GM23338 (cell line): ENCODE data around the gene SETBP1. TPM values are rescaled to one million over a fixed set of nuclear protein-coding genes. Genes with fewer than 3 reads are reported as not detected.

Source experiments
- ATAC-seq: fragments of 200-7000 bp; cut with Tn5 transposase; 3 replicates; pipeline ENCODE4 v1.9.1; 2020
- DNase-seq: peaks from one replicate; pipeline ENCODE4 v3.0.0-alpha.2; 2015; ENCODE audit warnings: low spot score
- H2AFZ ChIP-seq: fragments of 200-600 bp; sonication (generic); 2 replicates; pipeline ENCODE4 v1.8.0; 2016; ENCODE audit warnings: antibody characterized with exemption, mild to moderate bottlenecking, moderate library complexity
- H3F3A ChIP-seq: fragments of 200-600 bp; sonication (generic); replicated peaks from 2 replicates; pipeline ENCODE4 v1.8.0; 2017; ENCODE audit warnings: antibody characterized with exemption, mixed run types, low read depth
- H3K27ac ChIP-seq: fragments of 200-600 bp; sonication (generic); 2 replicates; pipeline ENCODE4 v1.6.1; 2016; ENCODE audit warnings: low read depth
- H3K27me3 ChIP-seq: fragments of 200-600 bp; sonication (generic); 2 replicates; pipeline ENCODE4 v1.8.0; 2016; ENCODE audit warnings: mild to moderate bottlenecking, mixed run types, moderate library complexity; ENCODE audit not compliant: insufficient read depth
- H3K36me3 ChIP-seq: fragments of 200-600 bp; sonication (generic); 2 replicates; pipeline ENCODE4 v1.8.0; 2016; ENCODE audit warnings: mild to moderate bottlenecking; ENCODE audit not compliant: insufficient read depth
- H3K4me1 ChIP-seq: fragments of 200-600 bp; sonication (generic); 2 replicates; pipeline ENCODE4 v1.8.0; 2016; ENCODE audit warnings: mild to moderate bottlenecking, moderate library complexity; ENCODE audit not compliant: insufficient read depth
- H3K4me2 ChIP-seq: fragments of 200-600 bp; sonication (generic); 2 replicates; pipeline ENCODE4 v1.7.1; 2017; ENCODE audit warnings: mixed run types
- H3K4me3 ChIP-seq: fragments of 200-600 bp; sonication (generic); 2 replicates; pipeline ENCODE4 v1.6.1; 2016; ENCODE audit warnings: mixed run types
- H3K79me2 ChIP-seq: fragments of 200-600 bp; sonication (generic); replicated peaks from 2 replicates; pipeline ENCODE4 v1.8.0; 2017; ENCODE audit warnings: mild to moderate bottlenecking; ENCODE audit not compliant: insufficient read depth
- H3K9me2 ChIP-seq: fragments of 200-600 bp; sonication (generic); 2 replicates; pipeline ENCODE4 v1.8.0; 2017; ENCODE audit not compliant: insufficient read depth
- H4K20me1 ChIP-seq: fragments of 200-600 bp; sonication (generic); replicated peaks from 2 replicates; pipeline ENCODE4 v1.8.0; 2017; ENCODE audit warnings: mild to moderate bottlenecking; ENCODE audit not compliant: insufficient read depth
- H3K27ac Mint-ChIP-seq: 2 replicates; pipeline ENCODE4 v1.8.0; 2020; ENCODE audit warnings: inconsistent platforms, mild to moderate bottlenecking, moderate library complexity, mixed read lengths
- H3K27me3 Mint-ChIP-seq: 3 replicates; pipeline ENCODE4 v1.8.0; 2022; ENCODE audit warnings: low read depth, mild to moderate bottlenecking, moderate library complexity, mixed read lengths, inconsistent platforms; ENCODE audit not compliant: insufficient read depth, poor library complexity
- H3K36me3 Mint-ChIP-seq: 3 replicates; pipeline ENCODE4 v1.8.0; 2021; ENCODE audit warnings: low read depth, mild to moderate bottlenecking, inconsistent platforms, moderate library complexity, mixed read lengths
- H3K4me1 Mint-ChIP-seq: 3 replicates; pipeline ENCODE4 v1.8.0; 2020; ENCODE audit warnings: mild to moderate bottlenecking, inconsistent platforms, mixed read lengths
- H3K4me3 Mint-ChIP-seq: 3 replicates; pipeline ENCODE4 v1.8.0; 2021; ENCODE audit warnings: moderate library complexity, mild to moderate bottlenecking, inconsistent platforms, mixed read lengths
- H3K9me3 Mint-ChIP-seq: 3 replicates; pipeline ENCODE4 v1.8.0; 2020; ENCODE audit warnings: moderate library complexity, mild to moderate bottlenecking, inconsistent platforms, mixed read lengths
- CREB1 ChIP-seq: fragments of 250-450 bp; sonication (Bioruptor Pico); IDR thresholded peaks from 2 replicates; pipeline ENCODE4 v1.5.0; 2020; ENCODE audit warnings: low read depth, mild to moderate bottlenecking, moderate library complexity
- EZH2phosphoT487 ChIP-seq: fragments of 200-600 bp; sonication (generic); IDR thresholded peaks from one replicate; pipeline ENCODE4 v1.8.1; 2018; ENCODE audit warnings: antibody characterized with exemption; ENCODE audit not compliant: unreplicated experiment
- STAT1 ChIP-seq: IDR thresholded peaks from one replicate; pipeline ENCODE4 v1.6.1; 2016; ENCODE audit warnings: antibody characterized with exemption; ENCODE audit not compliant: unreplicated experiment
- polyA plus RNA-seq: library from polyadenylated mRNA; unstranded; fragments of >200 nt; fragmentation: Nextera tagmentation; extraction: Ambion mirVana; gene quantifications from 2 replicates; pipeline ENCODE4 v1.2.1, GENCODE V29; 2016
- total RNA-seq: library from RNA; depleted of rRNA; stranded (reverse); fragments of >200 nt; shearing (Covaris generic); gene quantifications from 2 replicates; pipeline ENCODE4 v1.2.3, GENCODE V29; 2014
- TF ChIP-seq, protein P1 (sequence below): fragments of 250-450 bp; sonication (Bioruptor Pico); IDR thresholded peaks from 2 replicates; pipeline ENCODE4 v1.5.0; 2020; ENCODE audit warnings: mild to moderate bottlenecking, moderate library complexity

The SETBP1 gene
- total and polyA plus RNA-seq, 2 experiments from 2014 or later = 1.6 to 5.5 TPM

- TF ChIP-seq, protein P1, sequence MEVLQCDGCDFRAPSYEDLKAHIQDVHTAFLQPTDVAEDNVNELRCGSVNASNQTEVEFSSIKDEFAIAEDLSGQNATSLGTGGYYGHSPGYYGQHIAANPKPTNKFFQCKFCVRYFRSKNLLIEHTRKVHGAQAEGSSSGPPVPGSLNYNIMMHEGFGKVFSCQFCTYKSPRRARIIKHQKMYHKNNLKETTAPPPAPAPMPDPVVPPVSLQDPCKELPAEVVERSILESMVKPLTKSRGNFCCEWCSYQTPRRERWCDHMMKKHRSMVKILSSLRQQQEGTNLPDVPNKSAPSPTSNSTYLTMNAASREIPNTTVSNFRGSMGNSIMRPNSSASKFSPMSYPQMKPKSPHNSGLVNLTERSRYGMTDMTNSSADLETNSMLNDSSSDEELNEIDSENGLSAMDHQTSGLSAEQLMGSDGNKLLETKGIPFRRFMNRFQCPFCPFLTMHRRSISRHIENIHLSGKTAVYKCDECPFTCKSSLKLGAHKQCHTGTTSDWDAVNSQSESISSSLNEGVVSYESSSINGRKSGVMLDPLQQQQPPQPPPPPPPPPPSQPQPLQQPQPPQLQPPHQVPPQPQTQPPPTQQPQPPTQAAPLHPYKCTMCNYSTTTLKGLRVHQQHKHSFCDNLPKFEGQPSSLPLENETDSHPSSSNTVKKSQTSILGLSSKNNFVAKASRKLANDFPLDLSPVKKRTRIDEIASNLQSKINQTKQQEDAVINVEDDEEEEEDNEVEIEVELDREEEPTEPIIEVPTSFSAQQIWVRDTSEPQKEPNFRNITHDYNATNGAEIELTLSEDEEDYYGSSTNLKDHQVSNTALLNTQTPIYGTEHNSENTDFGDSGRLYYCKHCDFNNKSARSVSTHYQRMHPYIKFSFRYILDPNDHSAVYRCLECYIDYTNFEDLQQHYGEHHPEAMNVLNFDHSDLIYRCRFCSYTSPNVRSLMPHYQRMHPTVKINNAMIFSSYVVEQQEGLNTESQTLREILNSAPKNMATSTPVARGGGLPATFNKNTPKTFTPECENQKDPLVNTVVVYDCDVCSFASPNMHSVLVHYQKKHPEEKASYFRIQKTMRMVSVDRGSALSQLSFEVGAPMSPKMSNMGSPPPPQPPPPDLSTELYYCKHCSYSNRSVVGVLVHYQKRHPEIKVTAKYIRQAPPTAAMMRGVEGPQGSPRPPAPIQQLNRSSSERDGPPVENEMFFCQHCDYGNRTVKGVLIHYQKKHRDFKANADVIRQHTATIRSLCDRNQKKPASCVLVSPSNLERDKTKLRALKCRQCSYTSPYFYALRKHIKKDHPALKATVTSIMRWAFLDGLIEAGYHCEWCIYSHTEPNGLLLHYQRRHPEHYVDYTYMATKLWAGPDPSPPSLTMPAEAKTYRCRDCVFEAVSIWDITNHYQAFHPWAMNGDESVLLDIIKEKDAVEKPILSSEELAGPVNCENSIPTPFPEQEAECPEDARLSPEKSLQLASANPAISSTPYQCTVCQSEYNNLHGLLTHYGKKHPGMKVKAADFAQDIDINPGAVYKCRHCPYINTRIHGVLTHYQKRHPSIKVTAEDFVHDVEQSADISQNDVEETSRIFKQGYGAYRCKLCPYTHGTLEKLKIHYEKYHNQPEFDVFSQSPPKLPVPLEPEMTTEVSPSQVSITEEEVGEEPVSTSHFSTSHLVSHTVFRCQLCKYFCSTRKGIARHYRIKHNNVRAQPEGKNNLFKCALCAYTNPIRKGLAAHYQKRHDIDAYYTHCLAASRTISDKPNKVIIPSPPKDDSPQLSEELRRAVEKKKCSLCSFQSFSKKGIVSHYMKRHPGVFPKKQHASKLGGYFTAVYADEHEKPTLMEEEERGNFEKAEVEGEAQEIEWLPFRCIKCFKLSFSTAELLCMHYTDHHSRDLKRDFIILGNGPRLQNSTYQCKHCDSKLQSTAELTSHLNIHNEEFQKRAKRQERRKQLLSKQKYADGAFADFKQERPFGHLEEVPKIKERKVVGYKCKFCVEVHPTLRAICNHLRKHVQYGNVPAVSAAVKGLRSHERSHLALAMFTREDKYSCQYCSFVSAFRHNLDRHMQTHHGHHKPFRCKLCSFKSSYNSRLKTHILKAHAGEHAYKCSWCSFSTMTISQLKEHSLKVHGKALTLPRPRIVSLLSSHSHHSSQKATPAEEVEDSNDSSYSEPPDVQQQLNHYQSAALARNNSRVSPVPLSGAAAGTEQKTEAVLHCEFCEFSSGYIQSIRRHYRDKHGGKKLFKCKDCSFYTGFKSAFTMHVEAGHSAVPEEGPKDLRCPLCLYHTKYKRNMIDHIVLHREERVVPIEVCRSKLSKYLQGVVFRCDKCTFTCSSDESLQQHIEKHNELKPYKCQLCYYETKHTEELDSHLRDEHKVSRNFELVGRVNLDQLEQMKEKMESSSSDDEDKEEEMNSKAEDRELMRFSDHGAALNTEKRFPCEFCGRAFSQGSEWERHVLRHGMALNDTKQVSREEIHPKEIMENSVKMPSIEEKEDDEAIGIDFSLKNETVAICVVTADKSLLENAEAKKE (CRISPR knock-in tag) = no peak
- no peak for TF ChIP-seq EZH2phosphoT487
- no peak for TF ChIP-seq CREB1 (CRISPR knock-in tag)
- no peak for TF ChIP-seq STAT1
Observed at GRCh38 chr18:44786688-44787087, 106.0 kb downstream of the SETBP1 start (continued).

DNA sequence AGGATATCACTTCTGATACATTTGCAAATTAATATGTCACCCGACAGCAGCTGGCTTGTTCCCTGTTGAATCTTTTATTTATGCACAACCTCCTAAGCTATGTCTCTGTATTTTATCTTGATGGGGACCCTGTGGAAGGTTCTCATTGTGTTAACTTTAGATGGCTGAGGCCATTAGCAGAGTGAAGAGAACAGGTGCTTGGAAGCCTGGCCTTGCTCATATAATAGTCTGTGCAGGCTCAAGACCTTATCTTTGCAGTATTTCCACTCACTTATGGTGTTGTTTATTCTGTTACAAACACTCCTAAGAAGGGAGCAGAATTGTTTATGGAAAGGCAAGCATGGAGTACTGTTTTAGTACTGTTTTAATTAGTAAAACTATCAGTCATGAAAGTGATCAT, 107.6 kb downstream of the SETBP1 start:
- H4K20me1 ChIP-seq = no peaks in the 10 kb centered on the region
- no peaks in the 10 kb centered on the region for H3F3A ChIP-seq
- Mint-ChIP-seq H3K4me1 (peaks cover 25% of the 10 kb centered on the region), H3K4me3 (no peak overlapping the region), H3K27me3 (peaks cover 6% of the 10 kb centered on the region), H3K36me3 (no peaks in the 10 kb centered on the region), H3K9me3 (no peaks in the 10 kb centered on the region), H3K27ac (no peak overlapping the region)
- H3K9me2 ChIP-seq = no peaks in the 10 kb centered on the region
- H3K79me2 ChIP-seq = no peaks in the 10 kb centered on the region
- no peaks in the 10 kb centered on the region for H3K27me3 ChIP-seq
- no peaks in the 10 kb centered on the region for H3K36me3 ChIP-seq
- no peak overlapping the region for H3K4me3 ChIP-seq
- DNase-seq (no peak), ATAC-seq (no peak)
- no peak for TF ChIP-seq CREB1 (CRISPR knock-in tag)
- TF ChIP-seq, protein P1 (CRISPR knock-in tag) = no peak
- TF ChIP-seq STAT1 = no peak
- no peak overlapping the region for H3K27ac ChIP-seq
- H3K4me2 ChIP-seq = no peak overlapping the region
- H3K4me1 ChIP-seq = peaks cover 8% of the 10 kb centered on the region; the same call in 1 of the 2 replicates
- H2AFZ ChIP-seq = no peak overlapping the region
